Duodenal mucosa (tissue), 2 donors: Measurements from ENCODE around the gene CACNA1S.

Experiments used
- H3K27ac ChIP-seq: one replicate; pipeline ENCODE4 v1.7.0; 2013; ENCODE audit warnings: low read depth, low read length
- H3K27me3 ChIP-seq, 2 donors: one replicate each; pipeline ENCODE4 v1.7.0; 2013; ENCODE audit warnings: low read length in 2 of 2, control low read depth in 1 of 2; ENCODE audit not compliant: insufficient read depth in 2 of 2, control insufficient read depth in 1 of 2
- H3K36me3 ChIP-seq, 2 donors: one replicate each; pipeline ENCODE4 v1.7.0; 2013; ENCODE audit warnings: low read length in 2 of 2, control low read depth in 1 of 2; ENCODE audit not compliant: insufficient read depth in 2 of 2, control insufficient read depth in 1 of 2
- H3K4me1 ChIP-seq, 2 donors: one replicate each; pipeline ENCODE4 v1.7.0; 2013; ENCODE audit warnings: low read length in 2 of 2, control low read depth in 1 of 2; ENCODE audit not compliant: insufficient read depth in 2 of 2, control insufficient read depth in 1 of 2
- H3K4me3 ChIP-seq, 2 donors: one replicate each; pipeline ENCODE4 v1.7.0; 2013; ENCODE audit warnings: low read length in 2 of 2, low read depth in 1 of 2
- H3K9ac ChIP-seq, 2 donors: one replicate each; pipeline ENCODE4 v1.7.0; 2013; ENCODE audit warnings: low read length in 2 of 2, low read depth in 1 of 2
- H3K9me3 ChIP-seq, 2 donors: one replicate each; pipeline ENCODE4 v1.7.0; 2013; ENCODE audit warnings: low read length in 2 of 2, control low read depth in 1 of 2; ENCODE audit not compliant: control insufficient read depth in 1 of 2

Gene CACNA1S

DNA sequence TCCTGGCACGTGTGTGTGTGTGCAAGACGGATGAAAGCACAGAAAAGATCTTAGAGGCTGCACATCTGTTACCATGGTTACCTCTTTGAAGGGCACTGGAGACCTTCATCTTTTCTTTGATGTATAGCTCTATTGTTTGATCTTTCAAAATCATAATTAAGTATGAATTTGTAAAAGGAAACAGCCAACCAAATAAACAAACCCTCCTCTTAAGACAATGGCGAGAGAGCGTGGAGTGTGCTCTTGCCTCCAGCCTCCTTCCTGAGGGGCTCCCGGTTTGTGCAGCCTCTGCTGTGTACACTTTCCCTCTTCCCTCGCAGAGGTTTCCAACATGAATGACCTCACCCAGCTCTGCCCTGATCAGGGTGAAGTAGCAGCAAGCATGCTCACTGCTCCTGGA lies 27.9 kb downstream of the CACNA1S start:
- H3K4me1 ChIP-seq: no peaks in the 10 kb centered on the region
- H3K9ac ChIP-seq: no peak overlapping the region
- H3K4me3 ChIP-seq: no peak overlapping the region
- peaks cover 0 to 4% of the 10 kb centered on the region in 2 donors for H3K27me3 ChIP-seq
- H3K27ac ChIP-seq: no peak overlapping the region
- no peaks in the 10 kb centered on the region for H3K9me3 ChIP-seq
- H3K36me3 ChIP-seq: no peaks in the 10 kb centered on the region

DNA sequence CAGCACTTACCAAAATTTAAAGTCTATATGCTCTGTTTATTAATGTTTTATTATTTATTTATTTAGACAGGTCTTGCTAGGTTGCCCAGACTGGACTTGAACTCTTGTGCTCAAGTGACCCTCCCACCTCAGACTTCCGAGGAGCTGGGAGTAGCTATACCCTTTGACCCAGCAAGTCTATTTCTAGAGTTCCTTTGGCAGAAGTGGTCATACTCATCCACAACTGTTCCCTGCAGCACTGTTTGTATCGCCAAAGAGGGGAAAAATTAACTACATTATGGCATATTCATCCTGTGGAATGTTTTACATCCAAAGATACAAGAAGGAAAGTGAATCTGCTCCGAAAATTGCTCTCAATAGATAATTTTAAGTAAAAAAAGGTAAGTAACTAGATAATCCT lies 28.5 kb downstream of the CACNA1S start:
- Histone ChIP-seq H3K36me3 (no peaks in the 10 kb centered on the region), H3K4me1 (no peaks in the 10 kb centered on the region), H3K27me3 (peaks cover 0 to 4% of the 10 kb centered on the region in 2 donors), H3K9me3 (no peaks in the 10 kb centered on the region), H3K9ac (no peak overlapping the region), H3K4me3 (no peak overlapping the region), H3K27ac (no peak overlapping the region)

- Histone ChIP-seq H3K4me1 (no peaks in the 10 kb centered on the region), H3K9me3 (no peaks in the 10 kb centered on the region), H3K27me3 (peaks cover 0 to 4% of the 10 kb centered on the region in 2 donors), H3K27ac (no peak overlapping the region), H3K4me3 (no peak overlapping the region), H3K36me3 (no peaks in the 10 kb centered on the region), H3K9ac (no peak overlapping the region)
Measured at GRCh38 chr1:201080135-201080534, 32.1 kb downstream of the CACNA1S start.

- Histone ChIP-seq H3K9ac (no peak overlapping the region), H3K4me1 (no peaks in the 10 kb centered on the region), H3K27ac (no peak overlapping the region), H3K9me3 (no peaks in the 10 kb centered on the region), H3K36me3 (no peaks in the 10 kb centered on the region), H3K4me3 (no peak overlapping the region), H3K27me3 (no peaks in the 10 kb centered on the region)
Measured at GRCh38 chr1:201077736-201078135, 34.5 kb downstream of the CACNA1S start.

DNA sequence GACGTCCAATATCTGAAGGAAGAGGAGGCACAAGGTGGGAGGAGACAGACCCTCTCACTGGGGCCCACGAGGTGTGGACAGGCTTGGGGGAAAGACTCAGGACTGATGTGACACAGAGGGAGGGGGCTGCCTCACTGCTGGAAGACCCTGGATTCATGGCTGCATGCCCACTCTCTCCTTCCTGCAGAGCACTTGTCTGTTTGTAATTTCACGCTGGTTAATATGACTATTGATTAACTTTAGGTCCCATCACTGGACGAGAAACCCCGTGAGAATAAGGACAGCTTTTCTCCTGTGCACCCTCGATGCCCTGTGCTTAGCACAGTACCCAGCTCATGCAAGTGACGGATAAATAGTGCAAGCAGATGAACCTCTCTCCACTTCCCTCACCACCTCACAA lies 35.1 kb downstream of the CACNA1S start:
- Histone ChIP-seq H3K27ac (no peak overlapping the region), H3K36me3 (no peaks in the 10 kb centered on the region), H3K9me3 (no peaks in the 10 kb centered on the region), H3K9ac (no peak overlapping the region), H3K4me3 (no peak overlapping the region), H3K4me1 (no peaks in the 10 kb centered on the region), H3K27me3 (no peaks in the 10 kb centered on the region)

DNA sequence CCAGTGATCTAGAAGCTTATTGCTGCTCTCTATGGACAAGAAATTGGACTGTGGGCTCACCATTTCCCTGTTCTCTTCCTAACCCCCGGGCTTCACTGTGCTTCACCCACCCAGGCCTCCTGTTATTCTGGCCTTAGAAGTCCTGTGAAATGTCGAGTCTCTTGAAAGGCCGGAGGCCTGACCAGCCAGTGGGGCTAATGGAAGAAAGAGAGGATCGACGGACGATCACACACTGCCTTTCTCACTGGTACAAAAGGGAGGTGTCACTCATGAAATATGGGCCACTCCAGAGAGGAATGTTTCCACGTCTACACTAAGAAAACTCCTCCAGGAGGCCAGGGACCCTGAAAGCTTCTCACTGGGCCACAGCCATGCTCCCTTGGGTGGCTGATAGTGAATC lies 36.1 kb downstream of the CACNA1S start:
- Histone ChIP-seq H3K9me3 (no peaks in the 10 kb centered on the region), H3K4me3 (no peak overlapping the region), H3K27me3 (no peaks in the 10 kb centered on the region), H3K4me1 (no peaks in the 10 kb centered on the region), H3K9ac (no peak overlapping the region), H3K27ac (no peak overlapping the region), H3K36me3 (no peaks in the 10 kb centered on the region)

- Histone ChIP-seq H3K9me3 (no peaks in the 10 kb centered on the region), H3K4me3 (no peak overlapping the region), H3K4me1 (no peaks in the 10 kb centered on the region), H3K9ac (no peak overlapping the region), H3K36me3 (no peaks in the 10 kb centered on the region), H3K27me3 (no peaks in the 10 kb centered on the region), H3K27ac (no peak overlapping the region)
Measured at GRCh38 chr1:201074018-201074417, 38.2 kb downstream of the CACNA1S start.

DNA sequence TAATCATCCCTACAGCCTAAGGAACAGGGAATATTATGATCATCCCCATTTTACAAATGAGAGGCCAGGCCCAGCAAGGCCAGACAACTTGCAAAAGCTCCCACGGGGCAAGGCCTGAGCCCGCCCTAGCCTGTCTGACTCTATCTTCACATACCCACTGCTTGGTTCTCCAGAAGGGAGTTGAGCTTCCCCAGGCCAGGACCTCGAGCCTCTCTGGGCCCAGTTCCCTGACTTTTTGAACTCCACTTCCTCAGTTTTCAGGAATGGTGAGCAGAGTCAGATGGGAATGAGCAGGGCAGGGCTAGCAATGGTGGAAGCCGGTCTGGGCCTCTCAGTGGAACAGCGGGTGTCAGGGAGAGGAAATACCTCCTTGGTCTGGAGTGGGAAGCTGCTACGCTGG lies 39.3 kb downstream of the CACNA1S start:
- no peaks in the 10 kb centered on the region for H3K9me3 ChIP-seq
- H3K9ac ChIP-seq: no peak overlapping the region
- no peaks in the 10 kb centered on the region for H3K36me3 ChIP-seq
- H3K27me3 ChIP-seq: no peaks in the 10 kb centered on the region
- H3K27ac ChIP-seq: no peak overlapping the region
- H3K4me3 ChIP-seq: no peak overlapping the region
- no peaks in the 10 kb centered on the region for H3K4me1 ChIP-seq

GRCh38 chr1:201072149-201072548 lies 40.1 kb downstream of the CACNA1S start:
- no peak overlapping the region for H3K4me3 ChIP-seq
- H3K36me3 ChIP-seq: no peaks in the 10 kb centered on the region
- no peaks in the 10 kb centered on the region for H3K27me3 ChIP-seq
- H3K27ac ChIP-seq: no peak overlapping the region
- no peaks in the 10 kb centered on the region for H3K9me3 ChIP-seq
- no peak overlapping the region for H3K9ac ChIP-seq
- H3K4me1 ChIP-seq: no peaks in the 10 kb centered on the region

DNA sequence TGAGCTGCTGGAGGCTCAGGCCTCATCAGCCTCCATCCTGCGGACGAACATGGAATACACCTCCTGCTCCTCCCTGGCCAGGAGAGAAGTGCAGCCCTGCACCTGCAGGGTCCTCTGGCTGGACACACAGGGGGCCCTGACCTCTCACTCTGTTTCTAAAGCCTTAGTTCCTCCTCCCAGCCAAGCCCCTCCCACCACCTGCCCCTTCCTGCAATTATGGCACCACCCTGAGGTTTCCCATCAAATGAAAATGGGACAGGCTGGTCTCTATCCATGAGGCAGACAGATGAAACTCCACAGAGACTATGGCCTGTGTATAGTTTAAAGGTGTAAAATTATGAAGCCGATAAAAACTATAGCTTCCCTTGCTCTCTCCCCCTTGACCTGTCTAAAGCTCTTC lies 42.6 kb downstream of the CACNA1S start:
- Histone ChIP-seq H3K4me3 (no peak overlapping the region), H3K27me3 (no peaks in the 10 kb centered on the region), H3K4me1 (no peaks in the 10 kb centered on the region), H3K36me3 (no peaks in the 10 kb centered on the region), H3K9ac (no peak overlapping the region), H3K9me3 (no peaks in the 10 kb centered on the region), H3K27ac (no peak overlapping the region)

GRCh38 chr1:201068976-201069375 lies 43.2 kb downstream of the CACNA1S start:
- Histone ChIP-seq H3K27me3 (no peaks in the 10 kb centered on the region), H3K9ac (no peak overlapping the region)

More at GRCh38 chr1:201068976-201069375, 43.2 kb downstream of the CACNA1S start:
- Histone ChIP-seq H3K27ac (no peak overlapping the region), H3K36me3 (no peaks in the 10 kb centered on the region), H3K4me3 (no peak overlapping the region), H3K4me1 (no peaks in the 10 kb centered on the region), H3K9me3 (no peaks in the 10 kb centered on the region)
